PC-3 (cell line): ENCODE data around the gene S100A16.

ENCODE experiments used
- CTCF ChIP-seq: fragments of 300-600 bp; sonication (generic); conservative IDR thresholded peaks from 2 replicates; pipeline ENCODE4 v1.5.1; 2017; ENCODE audit warnings: antibody characterized with exemption, low read depth, mild to moderate bottlenecking, low read length
- EZH2 ChIP-seq: fragments of 300-600 bp; sonication (generic); IDR thresholded peaks from one replicate; pipeline ENCODE4 v1.6.1; 2017; ENCODE audit warnings: antibody characterized with exemption, mild to moderate bottlenecking, low read length; ENCODE audit not compliant: unreplicated experiment

- TF ChIP-seq CTCF, result no peak
- no peak for TF ChIP-seq EZH2
Observed at GRCh38 chr1:153623101-153623500, 10.2 kb upstream of the S100A16 start.
